Activated effector memory CD4-positive, alpha-beta T cell treated with Interleukin-2 at 50 U/mL for 16 hours (primary cell): ENCODE results near the gene GAS7.

Experiments
- DNase-seq: peaks from one replicate; pipeline ENCODE4 v3.0.0-alpha.2; 2020

GAS7 gene

DNA sequence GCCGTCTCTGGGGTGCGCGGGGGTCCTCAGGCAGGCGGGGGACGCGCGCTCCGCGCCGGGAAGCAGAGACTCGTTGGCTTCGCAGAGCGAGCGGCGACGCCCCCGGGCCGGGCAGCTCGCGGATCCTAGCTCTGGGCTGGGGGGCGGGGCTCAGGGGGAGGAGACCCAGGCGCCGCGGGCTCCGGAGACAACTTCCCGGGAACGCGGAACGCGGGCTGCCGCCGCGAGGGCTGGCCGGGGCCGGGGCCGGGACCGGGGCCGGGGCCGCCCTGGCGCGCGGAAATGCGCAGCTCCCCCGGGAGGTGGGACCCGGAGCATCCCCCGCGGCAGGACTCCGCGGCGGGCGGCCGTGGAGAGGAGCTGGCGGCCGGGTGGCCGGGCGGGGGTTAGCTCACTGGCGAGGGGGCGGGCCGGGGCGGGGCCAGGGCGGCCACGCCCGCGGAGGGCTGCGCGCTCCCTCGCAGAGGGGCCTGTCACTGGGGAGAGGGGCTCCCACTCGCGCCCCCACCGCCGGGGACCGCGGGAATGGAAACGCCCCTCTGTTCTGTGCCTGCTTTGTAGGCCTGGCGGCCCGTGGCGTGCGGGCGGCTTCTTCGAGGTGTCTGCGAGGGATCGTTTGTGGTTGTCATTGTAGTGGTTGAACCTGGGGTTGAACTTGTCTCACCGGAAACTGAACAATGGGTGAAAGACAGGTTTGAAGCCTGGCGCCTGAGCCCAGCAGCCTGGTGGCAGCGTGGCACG lies at the start of gene GAS7:
GAS7 (minus strand) TSS at position 98 of the 741 bp plus-strand sequence.
- peak; percentile 3 for DNase-seq

GRCh38 chr17:10247810-10248209 lies 49.4 kb upstream of the GAS7 start:
- no peak for DNase-seq

GRCh38 chr17:10243883-10244844 lies 45.8 kb upstream of the GAS7 start:
- DNase-seq = no peak

- no peak for DNase-seq
Observed at GRCh38 chr17:10241781-10242180, 43.4 kb upstream of the GAS7 start.

- no peak for DNase-seq
Observed at GRCh38 chr17:10238661-10239060, 40.3 kb upstream of the GAS7 start.

GRCh38 chr17:10234033-10234432 lies 35.6 kb upstream of the GAS7 start:
- no peak for DNase-seq

- no peak for DNase-seq
Observed at GRCh38 chr17:10233161-10233560, 34.8 kb upstream of the GAS7 start.

DNA sequence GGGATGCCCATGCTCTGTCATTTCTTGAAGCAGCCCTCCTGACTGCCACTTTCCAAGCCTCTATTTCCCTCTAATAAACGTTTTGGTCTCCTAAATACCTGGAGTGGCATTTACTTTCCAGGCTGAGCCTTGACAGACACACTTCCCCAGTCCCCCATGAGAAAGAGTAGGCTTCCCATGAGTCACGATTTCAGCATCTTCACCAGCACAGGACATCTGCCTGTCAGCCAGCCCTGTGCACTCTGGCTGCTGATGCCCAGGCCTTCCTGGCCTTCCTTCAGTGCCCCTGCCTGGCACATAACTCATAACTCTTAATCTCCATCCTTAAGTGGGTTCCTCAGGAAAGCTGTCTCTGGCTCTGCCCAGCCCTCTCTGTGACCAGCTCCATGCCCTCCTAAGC lies 30.8 kb upstream of the GAS7 start:
- no peak for DNase-seq

GRCh38 chr17:10226930-10227695 lies 28.7 kb upstream of the GAS7 start:
- DNase-seq = peak; percentile 3

DNA sequence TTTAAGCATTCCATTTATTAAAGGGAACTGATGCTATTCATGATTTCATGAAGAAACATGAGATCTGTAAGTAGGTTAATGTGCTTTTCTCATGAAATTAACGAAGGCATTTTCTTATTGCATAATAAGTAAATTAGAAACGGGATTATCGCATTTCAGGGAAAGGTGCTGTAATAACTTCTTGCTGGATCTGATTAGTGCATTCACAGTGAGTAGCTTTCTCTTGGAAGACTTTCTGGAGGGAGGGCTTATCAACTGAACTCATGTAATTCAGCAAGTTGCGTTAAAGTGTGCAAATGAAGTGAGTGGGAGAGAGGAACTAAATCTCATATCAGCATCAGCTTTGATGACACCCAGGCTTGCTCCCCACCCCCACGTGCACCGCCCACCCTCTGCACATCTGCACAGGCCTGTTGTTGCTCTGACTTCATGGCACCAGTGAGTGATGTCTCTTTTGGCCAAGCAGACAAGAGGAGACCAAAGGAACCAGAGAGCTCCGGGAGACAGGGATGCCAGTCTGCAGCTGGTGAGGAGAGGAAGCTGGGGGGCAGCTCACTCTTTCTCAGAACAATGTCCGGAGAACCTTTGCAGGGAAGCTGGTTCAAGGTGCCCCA lies 26.3 kb upstream of the GAS7 start:
- DNase-seq = no peak

DNA sequence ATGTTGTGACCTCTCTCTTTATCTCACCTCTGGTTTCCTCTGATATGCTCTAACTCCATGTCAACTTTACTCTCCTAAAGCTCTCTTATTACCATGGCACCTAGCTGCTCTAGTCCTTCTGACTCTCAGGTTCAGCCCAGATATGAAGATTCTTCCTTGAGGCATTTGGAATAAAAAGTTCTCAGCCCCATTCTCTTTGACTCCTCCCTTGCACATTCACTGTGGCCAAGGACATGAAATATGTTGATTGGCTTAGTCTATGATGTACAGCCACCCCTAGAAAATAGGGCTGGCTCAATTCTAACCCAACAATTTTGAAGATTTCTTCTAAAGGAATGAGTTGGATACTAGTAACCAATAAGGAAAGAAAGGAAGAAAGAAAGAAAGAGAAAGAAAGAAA lies 20.8 kb upstream of the GAS7 start:
- DNase-seq = no peak

DNA sequence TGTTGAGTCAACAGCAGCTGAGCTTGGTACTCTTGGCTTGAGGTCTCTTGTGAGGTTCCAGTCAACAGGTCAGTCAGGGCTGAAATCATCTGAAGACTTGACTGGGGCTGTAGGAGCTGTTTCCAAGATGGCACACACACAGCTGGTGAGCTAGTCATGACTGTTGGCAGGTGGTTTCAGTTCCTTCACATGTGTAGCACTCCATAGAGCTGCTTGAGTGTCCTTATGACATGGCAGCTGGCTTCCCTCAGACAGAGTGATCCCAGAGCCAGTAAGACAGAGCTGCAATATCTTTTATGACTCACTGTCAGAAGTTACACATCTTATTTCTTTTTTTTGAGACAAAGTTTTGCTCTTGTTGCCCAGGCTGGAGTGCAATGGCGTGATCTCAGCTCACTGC lies 19.5 kb upstream of the GAS7 start:
- DNase-seq = no peak

GRCh38 chr17:10216213-10216938 lies 18.0 kb upstream of the GAS7 start:
- no peak for DNase-seq

DNA sequence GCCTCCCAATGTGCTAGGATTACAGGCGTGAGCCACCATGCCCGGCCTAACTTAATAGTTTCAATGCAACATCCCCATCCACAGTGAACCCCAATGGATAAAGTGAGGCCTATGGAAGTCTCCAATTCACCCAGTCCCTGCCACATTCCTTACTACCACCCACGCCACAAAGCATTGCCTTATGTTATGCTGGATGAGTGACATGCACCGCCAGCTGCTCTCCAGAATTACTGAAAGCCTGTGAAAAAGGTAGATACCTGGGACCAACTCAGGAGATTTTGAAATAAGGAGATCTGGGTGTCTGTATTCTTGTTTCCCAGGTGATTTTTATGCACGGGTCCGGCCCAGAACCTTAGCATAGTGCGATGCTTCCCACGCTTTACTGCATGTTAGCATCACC lies 16.9 kb upstream of the GAS7 start:
- DNase-seq = no peak

GRCh38 chr17:10211666-10212065 lies 13.3 kb upstream of the GAS7 start:
- DNase-seq = no peak

DNA sequence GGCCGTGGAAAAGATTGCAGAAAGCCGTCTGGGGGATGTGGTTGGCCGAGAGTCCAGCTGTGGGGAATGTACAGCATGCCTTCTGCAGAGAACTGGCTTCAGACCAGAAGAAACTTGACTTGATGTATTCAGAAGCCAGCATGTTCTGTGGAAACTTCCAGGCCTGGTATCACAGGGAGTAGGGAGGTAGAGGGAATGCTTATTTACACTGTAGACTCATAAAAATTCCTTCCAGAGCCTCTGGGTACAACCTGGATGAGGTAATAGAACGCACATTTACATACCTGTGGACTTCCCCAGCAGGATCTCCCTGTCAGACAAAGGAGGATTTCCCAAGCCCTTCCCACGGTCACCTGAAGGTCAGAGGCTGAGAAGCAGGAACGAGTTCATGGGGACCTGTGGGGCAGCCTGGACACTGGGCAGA lies 11.8 kb upstream of the GAS7 start:
- DNase-seq = no peak

GRCh38 chr17:10208604-10209193 lies 10.3 kb upstream of the GAS7 start:
- no peak for DNase-seq

- DNase-seq = no peak
Observed at GRCh38 chr17:10207153-10207552, 8.7 kb upstream of the GAS7 start.

- DNase-seq = no peak
Observed at GRCh38 chr17:10205549-10206185, 7.3 kb upstream of the GAS7 start.

DNA sequence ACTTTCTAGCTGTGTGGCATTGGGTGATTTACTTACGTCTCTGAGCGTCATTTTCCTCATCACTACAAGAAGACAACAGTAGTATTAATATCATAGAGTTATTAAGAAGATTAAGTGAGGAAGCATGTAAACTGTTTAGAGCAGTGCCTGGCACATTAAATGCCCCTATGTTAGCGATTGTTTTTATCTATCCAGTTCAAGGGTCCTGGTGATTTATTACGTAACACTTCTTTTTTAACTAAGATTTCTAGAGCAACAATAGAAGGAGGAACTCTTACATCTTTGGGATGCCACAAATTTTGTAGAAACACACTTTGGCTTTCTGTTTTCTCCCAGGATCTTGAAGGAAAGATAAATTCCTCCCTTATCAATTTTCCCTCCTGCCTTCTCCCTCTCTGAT lies 3.3 kb upstream of the GAS7 start:
- DNase-seq = no peak

DNA sequence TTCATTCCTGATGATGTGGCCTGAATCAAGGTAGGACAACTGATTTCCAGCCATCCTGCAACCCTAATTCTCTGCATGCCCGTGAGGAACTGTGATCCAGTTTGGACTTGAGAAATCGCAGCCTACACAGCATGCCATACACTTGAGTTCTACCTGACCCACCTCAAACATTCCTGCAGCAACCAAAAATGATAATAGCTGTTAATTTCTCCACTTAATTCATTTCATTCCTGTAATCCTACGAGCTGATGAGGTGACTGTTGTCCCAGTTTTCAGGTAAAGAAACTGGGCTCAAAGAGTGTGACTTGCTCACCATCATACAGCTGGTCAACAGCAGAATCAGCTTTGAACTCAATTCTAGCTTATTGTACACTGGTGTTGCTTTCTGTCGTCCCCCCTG lies 2.2 kb upstream of the GAS7 start:
- no peak for DNase-seq
